Inferior parietal cortex (tissue), 1 donor: Measurements from ENCODE around the gene ANXA2.
"Not testable (repeated sequence)": the region's sequence is repeated elsewhere in the genome, so short reads cannot be mapped to it uniquely, and the experiment has no call there.

Source experiments
- DNase-seq: peaks from one replicate; pipeline ENCODE4 v3.0.0-alpha.2; 2016; ENCODE audit errors: extremely low spot score

The ANXA2 gene

DNA sequence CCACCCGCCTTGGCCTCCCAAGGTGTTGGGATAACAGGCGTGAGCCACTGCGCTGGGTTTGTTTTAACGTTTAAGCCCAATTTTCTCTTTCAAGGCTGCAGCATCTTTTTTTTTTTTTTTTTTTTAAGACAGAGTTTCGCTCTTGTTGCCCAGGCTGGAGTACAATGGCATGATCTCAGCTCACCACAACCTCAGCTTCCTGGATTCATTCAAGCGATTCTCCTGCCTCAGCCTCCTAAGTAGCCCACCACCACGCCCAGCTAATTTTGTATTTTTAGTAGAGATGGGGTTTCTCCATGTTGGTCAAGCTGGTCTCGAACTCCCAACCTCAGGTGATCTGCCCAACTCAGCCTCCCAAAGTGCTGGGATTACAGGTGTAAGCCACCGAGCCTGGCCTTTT, 12.6 kb upstream of the ANXA2 start:
- not testable (repeated sequence) for DNase-seq

DNA sequence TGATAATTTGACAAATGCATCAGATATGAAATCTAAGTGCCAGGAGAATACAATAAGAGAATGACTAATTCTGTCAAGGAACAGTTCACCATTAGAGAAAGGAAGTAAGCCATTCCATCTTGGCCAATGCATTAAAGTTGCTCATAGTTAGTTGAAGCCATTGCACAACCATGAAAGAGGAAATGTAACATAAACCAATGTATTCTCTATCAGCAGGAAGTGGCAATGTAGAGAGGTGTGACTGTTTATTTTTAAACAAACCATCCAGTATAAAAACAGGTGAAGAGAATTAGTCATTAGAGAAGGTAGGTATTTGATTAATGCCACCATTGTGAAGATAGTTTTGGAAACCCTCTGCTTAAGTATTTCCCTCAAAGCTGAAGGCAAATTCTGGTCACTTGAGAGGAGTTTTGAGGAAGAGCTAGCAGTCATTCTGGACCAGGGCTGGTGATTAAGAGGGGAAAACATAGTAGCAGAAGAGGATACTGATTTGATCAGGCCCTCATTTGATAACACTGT, 10.7 kb upstream of the ANXA2 start:
- DNase-seq: no peak

DNA sequence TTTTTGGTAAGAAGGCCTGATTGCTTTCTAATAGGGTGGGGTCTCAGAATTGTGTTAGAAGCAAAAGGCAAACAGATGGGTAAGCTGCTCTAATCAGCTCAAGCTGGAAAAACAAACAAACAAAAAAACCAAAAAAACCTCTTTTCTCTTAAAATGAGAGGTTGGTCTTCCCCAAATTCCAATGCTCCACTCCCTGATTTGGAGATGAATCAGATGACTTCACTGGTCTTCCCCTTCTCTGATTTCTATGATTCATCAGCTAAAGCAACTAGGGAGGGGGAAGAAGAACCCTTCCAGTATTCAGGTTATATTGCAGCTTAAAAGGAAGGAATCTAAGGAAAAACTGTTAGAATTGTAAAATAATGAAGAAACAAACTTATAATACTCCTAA, 9.6 kb upstream of the ANXA2 start:
- DNase-seq: no peak

DNA sequence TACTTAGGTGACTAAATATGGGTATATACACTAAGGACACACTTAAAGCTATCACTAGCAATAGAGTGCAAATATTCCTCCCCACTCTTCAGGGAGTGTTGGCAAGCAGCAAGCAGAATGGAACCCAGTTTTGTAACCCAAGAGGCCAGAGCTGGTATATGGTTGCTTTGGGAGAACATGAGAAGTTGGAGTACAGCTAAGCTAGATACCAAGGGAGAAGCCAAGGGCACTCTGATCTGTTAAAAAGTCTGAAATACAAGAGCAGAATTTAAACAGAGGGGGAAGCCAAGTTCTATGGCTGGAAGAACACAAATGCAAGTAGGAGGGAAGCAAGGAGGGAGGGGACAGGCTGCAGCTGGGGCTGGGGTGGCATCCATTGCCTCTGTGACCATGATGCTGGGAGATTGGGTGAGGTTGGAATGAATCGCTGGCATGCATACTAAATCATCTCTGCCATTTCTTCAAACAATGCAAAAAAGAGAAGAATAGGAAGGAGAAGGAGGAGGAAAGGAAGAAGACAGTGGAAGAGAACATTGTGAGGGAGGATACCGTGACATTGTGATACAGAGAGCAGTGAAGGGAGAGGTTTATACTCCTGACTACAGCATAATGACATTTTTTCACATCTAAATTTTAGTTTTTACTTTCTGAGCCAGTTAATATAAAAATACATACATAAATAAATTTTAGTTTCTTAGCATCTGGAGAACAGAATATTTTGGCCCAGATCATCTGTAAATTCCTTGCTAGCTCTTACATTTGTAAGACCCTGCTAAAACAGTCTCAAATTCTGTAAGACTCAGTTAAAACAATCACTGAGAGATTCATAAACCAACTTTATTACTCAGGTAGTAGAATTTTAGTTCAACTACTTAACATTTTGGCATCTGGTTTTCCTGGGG, 9.0 kb upstream of the ANXA2 start:
- DNase-seq: no peak

DNA sequence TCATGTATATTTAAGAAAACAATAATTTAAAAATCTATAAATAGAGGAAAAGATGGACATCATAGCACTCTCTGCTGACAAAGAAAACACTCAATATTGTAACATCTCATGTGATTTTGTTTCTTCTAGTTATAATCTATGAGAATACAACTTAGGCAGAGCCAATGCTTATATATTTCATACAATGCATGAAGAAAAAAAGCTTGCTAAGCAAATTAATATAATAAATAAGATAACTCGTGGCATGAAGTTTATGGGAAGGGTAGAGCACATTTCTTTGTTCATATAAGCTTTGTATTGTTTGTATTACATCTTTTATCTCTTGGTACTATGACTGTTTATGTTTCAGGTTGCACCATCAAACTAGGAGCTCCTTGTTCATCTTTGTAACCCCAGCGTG, 7.6 kb upstream of the ANXA2 start:
- DNase-seq: no peak

DNA sequence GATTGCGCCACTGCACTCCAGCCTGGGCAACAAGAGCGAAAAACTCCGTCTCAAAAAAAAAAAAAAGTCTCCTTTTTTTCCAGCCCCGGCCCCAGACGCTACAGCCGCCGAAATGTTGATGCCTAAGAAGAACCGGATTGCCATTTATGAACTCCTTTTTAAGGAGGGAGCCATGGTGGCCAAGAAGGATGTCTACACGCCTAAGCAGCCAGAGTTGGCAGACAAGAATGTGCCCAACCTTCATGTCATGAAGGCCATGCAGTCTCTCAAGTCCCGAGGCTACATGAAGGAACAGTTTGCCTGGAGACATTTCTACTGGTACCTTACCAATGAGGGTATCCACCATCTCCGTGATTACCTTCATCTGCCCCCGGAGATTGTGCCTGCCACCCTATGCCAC, 6.6 kb upstream of the ANXA2 start:
- not testable (repeated sequence) for DNase-seq

DNA sequence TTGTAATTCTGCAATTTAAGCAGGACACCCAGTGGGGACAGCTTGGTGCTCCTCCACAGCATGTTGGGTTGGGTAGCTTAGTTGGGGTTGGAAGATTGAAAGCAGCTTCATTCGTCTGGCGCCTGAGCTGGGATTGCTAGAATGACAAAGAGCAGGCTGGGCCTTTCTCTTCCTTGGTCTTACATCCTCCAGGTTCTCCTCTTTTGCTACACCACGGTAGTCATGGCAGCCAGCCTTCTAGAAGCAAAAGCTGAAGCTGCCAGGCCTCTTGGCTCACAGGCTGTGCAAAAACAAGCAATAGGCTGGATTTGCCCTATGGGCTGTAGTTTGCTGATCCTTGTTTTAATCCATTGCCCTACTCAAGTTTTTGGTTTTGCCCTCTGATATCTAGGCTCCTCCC, 3.2 kb upstream of the ANXA2 start:
- no peak for DNase-seq

DNA sequence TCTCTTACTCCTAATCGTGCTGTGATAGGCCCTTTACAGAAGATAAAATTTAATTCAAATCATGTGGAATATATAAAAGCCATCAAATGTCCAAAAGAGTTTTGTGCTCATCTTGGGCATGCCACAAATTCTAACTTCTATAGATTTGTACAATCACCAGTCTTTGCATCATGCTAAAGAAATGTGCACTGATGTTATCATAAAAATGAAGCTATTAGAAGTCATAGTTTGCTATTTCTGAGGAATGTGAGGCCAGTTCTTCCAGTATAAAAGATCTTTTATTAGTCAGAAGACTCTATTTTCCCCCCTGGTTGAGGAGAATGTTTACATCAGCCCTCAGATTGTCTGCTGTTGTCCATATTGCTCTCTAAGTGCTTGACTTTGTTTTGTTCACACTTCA, 2.1 kb upstream of the ANXA2 start:
- DNase-seq: no peak

DNA sequence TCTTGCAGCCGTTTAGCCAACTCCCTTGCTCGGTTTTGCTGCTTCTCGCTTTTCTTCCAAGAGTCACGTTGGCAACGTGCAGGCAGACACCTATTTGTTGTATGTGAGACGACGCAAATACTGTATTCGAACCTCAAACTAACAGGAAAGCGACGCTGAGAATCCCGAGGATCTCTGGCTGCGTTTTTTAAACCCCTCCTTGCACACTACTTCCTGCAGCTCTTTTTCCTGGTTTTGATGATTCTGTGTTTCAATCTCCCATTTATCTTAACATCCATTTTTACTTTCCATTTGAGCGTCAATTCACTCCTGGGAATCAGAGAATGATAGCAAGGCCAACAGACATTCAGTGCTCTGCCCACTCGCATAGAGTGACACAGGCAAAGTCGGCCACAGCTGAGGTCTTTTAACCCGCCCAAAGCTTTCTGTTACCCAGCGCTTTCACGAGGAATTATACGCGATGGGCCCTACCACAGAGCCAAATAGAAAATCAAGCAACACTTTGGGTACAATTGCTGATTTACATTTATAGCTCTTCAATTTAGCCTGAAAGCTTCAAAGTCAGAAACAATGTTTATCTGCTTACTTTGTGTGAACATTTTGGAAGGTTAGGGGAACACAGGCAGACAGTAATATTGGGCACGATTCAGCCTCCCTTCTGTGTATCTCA, 1.6 kb upstream of the ANXA2 start:
- DNase-seq: no peak

DNA sequence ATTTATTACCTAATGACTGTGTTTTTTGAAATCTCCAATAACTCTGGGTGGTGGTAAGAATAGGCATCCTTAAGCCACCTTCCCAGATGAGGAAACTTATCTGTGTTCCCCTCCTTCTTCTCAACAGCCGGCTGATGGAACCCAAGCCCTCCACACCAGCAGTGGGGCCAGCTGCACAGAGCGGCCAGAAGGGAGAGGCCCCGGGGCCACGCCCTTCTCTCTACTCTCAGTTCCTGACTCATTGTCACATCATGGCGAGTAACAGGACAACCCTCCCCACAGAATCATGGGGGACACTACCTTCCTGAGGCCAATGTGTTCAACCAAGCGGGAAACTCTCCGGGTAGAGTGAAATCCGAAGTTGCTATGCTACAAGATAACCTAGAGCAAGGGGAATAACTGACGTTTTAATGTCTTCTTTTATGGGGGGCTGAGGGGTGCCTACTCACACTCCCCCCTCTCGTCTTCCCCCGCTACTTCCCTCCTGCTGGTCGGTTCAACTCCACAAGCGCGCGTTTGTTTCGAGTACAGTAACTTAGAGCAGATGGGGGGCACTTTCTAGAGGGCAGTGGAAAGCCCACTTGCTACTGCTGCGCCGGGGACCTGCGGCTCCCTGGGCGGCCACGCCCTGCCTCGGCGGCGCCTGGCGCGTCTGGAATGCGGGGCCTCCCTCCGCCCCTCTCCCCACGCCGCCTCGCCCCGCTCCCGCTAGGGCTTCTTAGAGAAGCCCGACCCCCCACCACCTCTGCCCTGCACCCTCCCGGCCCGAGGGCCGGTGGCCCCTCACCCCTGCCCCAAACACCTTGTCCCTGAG, 621 bp downstream of the ANXA2 start:
- DNase-seq: no peak

DNA sequence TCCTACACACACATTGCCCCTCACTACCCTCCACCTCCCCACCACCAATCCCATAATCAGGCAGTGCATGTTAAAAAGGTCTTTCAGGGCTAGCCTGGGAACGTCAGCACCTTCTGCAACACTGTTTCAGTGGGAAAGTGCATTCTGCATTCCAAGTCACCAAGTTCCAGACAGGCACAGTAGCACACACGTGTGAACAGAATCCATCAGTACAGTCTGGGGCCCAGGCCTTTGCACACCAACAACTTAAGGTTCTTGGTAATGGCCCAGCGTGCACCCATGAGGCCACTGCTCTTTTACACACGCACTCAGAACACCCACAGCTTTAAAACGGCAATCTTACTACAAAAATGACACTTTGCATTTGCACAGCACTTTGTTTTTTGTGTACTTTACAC, 1.2 kb downstream of the ANXA2 start:
- DNase-seq: no peak

DNA sequence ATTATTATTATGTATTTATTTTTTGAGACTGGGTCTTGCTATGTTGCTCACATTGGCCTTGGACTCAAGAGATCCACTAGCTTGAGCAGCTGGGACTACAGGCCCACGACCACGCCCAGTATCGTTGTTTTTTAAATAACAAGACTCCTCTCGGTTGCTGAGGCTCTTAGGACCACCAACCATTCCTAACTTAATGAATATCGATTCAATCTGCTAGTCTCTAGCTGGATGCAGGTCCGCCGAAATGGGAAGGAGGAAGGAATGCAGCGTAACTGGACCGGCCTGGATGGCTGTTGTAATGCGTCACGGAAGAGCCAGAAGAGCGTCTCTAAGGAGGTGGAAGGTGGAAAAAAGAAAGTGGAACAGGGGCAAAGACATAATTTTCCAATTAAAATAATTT, 1.7 kb downstream of the ANXA2 start:
- no peak for DNase-seq

DNA sequence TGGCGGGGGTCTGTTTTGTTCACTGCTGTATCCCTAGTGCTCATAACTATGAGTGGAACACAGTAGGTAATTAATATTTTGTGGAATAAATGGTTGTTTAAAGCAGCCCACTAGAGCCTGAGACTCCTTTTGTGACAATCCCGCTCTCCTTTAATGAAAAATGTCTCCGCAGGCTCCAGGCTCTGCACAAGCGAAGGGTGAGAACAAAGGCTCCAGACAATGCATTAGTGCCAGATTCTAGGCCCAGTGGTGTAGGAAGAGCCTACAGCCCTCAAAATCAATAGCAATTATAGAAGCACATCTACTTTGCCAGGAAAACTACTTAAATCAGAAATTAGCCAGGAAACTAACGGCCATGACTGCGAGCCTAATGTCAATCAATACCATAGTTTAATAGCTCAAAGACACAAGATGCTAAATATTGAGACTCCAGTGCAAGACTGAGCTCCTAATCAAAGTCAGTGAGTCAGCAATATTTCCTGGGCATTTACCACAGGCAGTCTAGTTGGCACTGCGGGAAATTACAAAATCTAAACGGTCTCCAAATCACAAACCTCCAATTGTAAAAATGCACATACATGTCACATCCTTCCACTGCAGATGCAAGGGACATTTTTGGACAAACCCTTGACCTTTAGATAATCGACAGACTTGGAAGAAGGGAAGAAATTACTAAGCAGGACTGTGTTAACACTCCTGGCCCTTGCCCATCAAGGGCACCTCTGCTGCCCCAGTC, 2.3 kb downstream of the ANXA2 start:
- no peak for DNase-seq

DNA sequence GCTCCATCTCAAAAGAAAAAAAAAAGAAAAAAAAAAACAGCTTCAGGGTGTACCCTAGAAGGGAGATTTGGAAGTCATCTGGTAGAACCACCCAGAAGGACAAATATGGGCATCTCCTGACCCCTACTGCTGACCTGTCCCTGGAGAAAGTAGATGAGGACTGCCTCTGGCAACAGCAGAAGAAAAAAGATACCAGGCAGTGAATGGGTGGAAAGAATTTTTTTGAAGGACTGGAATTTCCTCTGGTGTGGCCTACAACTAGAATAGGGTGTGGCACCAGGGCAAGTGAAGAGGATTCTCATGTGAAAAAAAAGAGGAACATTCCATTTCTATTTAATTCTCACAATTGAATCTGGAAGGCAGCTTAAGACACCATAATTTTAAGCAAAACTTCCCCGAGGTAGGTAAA, 3.1 kb downstream of the ANXA2 start:
- DNase-seq: no peak

DNA sequence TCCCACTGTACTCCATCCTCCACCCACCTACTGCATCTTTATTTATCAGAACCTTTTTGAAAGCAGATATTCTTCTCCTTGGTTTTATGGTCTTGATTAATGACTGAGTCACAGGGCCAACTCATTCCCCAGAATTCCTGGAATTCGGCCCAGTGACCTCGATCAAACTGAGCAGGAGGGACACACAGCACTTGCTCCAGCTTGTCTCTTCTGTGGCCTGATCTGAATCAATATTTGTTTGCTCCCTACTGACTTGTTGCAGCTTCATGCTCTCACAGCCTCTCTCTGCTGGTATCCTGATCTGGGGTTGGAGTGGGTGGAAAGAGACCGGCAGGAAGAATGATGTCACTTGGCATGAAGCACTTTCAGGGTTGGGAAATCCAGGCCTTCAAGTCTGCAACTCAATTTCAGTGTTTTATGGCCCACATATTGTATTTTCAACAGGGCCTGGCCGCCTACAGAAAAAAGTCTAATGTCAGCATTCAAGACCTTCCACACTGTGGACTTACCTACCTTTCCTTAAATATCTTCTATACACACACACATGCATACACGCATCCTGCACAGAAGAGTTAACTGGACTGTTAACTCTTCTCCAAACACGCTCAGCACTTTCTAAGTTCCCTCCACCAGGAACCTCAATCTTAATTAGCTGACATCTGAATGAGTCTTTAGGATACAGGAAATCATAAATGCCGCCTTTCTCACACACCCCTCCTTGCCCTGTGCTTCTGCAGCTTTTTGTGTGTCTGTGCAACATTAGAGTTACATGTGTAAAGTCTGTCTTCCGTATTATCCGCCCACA, 4.6 kb downstream of the ANXA2 start:
- DNase-seq: no peak

DNA sequence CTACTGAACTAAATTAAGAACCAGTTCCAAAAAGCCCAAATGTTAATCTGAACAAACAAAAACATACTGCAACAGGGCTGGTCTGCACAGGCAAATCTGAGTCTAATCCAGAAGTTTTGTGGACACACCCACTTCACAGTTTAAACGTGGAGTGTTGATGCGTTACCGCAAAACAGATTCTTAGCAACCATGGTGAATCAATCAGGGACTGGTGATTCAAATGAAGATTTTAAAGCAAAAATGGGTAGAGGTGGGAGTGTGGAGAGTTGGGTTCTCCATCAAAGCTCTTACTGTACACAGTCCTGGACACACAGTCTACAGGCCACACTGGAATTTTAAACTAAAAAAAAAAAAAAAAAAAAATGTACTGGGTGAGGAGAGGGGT, 5.2 kb downstream of the ANXA2 start:
- no peak for DNase-seq

DNA sequence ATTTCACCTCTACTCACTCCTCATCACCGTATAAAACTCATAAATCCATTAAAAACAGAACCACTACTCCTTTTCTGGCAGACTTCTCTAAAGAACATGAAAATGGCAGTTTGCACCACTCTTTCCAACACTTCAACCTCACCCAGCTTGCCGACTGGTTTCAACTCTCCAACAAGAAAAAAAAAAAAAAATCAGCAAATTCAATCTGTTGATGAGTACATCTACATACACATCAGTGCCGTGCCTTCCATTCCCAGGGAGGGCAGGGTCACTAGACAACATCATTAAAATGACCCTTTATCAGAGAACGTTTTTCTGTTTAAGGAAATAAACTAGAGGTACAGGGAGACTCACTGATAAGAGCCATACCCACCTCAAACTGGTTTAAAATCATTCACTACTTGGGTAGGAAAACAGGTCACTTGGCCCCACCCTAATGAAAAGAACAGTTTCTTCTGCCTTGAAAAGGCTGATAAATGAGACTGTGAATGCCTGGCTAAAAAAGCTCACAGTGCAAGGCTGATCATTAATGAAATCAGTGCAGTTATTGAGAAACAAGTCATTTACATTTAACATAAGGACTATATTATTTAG, 6.0 kb downstream of the ANXA2 start:
- DNase-seq: no peak

DNA sequence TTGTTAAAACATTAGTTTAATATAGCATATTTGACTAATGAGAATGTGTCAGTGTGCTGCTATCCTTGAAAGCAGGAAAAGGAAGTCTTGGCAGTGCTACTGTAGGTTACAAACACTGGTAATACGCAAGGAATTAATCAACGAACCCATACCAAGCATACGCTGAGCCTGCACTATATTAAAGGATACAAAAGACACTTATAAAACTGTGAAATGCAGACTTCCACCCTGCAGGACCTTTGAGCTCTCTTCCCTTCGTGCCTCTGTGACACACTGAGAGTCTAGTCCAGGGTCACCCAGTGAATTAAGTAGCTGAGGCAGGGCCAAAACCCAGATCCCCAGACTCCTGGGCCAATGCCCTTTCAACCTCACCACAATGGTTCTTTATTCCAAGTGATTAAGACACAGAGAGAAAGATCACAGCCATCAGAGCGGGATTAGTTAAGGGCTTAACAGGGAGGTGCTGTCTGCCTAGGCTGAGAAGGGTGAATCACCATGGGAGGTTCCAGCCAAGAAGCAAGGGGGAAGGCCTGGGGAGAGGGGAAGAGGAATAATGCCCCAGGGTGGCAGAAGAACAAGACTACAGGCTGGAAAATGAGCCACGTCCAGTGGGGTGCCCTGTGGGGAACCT, 6.8 kb downstream of the ANXA2 start:
- no peak for DNase-seq

DNA sequence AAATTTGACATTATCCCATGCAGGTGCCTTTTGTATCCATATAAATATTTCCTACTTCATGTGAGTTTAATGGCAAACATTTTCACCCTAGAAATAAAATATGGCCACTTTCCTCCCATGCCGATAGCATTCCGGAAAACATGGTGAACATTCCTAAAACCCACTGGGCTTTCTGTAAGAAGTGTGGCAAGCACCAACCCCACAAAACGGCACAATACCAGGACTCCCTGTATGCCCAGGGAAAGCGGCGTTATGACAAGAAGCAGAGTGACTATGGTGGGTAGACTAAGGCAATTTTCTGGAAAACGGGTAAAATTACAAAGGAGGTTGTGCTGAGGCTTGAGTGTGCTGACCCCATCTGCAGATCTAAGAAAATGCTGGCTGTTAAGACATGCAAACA, 7.6 kb downstream of the ANXA2 start:
- no peak for DNase-seq
